ENCODE measurements around the gene SERPINB6.
"Not testable (repeated sequence)": the region's sequence is repeated elsewhere in the genome, so short reads cannot be mapped to it uniquely, and the experiment has no call there.

SERPINB6 gene

GRCh38 chr6:2942914-2943563 is 28.3 kb downstream of the SERPINB6 start:
- H3K4me3 ChIP-seq (ENCODE audit: low read depth, low read length): no peak overlapping the region
- H3K27me3 ChIP-seq (replicated peaks): no peaks in the 10 kb centered on the region
- H3K27ac ChIP-seq: no peak overlapping the region
- no peak for TF ChIP-seq CTCF (IDR thresholded peaks at IDR 0.05; ENCODE audit: low read depth, low read length, missing control alignments)
- no peak for DNase-seq
- H3K36me3 ChIP-seq (replicated peaks): peaks cover 13% of the 10 kb centered on the region
- in situ Hi-C loops (cut with HindIII; ENCODE audit: low pct_ligation_motif_present, low sequenced_read_pairs): no loop called here

GRCh38 chr6:2942116-2942515 is 29.3 kb downstream of the SERPINB6 start:
- H3K27me3 ChIP-seq (replicated peaks); DNase-seq; in situ Hi-C loops (cut with HindIII; ENCODE audit: low pct_ligation_motif_present, low sequenced_read_pairs); H3K4me3 ChIP-seq (ENCODE audit: low read depth, low read length); H3K36me3 ChIP-seq (replicated peaks); H3K27ac ChIP-seq: not testable (repeated sequence)

GRCh38 chr6:2940851-2941250 is 30.5 kb downstream of the SERPINB6 start:
- H3K27me3 ChIP-seq (replicated peaks): no peaks in the 10 kb centered on the region
- H3K4me3 ChIP-seq (ENCODE audit: low read depth, low read length): no peak overlapping the region
- H3K36me3 ChIP-seq (replicated peaks): no peaks in the 10 kb centered on the region
- no peak for DNase-seq
- TF ChIP-seq CTCF (IDR thresholded peaks at IDR 0.05; ENCODE audit: low read depth, low read length, missing control alignments): no peak
- no peak overlapping the region for H3K27ac ChIP-seq
- in situ Hi-C loops (cut with HindIII; ENCODE audit: low pct_ligation_motif_present, low sequenced_read_pairs): no loop called here

GRCh38 chr6:2940010-2940850 is 31.1 kb downstream of the SERPINB6 start:
- in situ Hi-C loops (cut with HindIII; ENCODE audit: low pct_ligation_motif_present, low sequenced_read_pairs): no loop called here
- H3K36me3 ChIP-seq (replicated peaks): no peaks in the 10 kb centered on the region
- H3K4me3 ChIP-seq (ENCODE audit: low read depth, low read length): no peak overlapping the region
- no peaks in the 10 kb centered on the region for H3K27me3 ChIP-seq (replicated peaks)
- no peak for DNase-seq
- no peak overlapping the region for H3K27ac ChIP-seq
- no peak for TF ChIP-seq CTCF (IDR thresholded peaks at IDR 0.05; ENCODE audit: low read depth, low read length, missing control alignments)

- no peaks in the 10 kb centered on the region for H3K27me3 ChIP-seq (replicated peaks)
- in situ Hi-C loops (cut with HindIII; ENCODE audit: low pct_ligation_motif_present, low sequenced_read_pairs): no loop called here
- DNase-seq: no peak
- no peak for TF ChIP-seq CTCF (IDR thresholded peaks at IDR 0.05; ENCODE audit: low read depth, low read length, missing control alignments)
- H3K36me3 ChIP-seq (replicated peaks): no peaks in the 10 kb centered on the region
- H3K27ac ChIP-seq: no peak overlapping the region
- no peak overlapping the region for H3K4me3 ChIP-seq (ENCODE audit: low read depth, low read length)
These were observed 31.9 kb downstream of the SERPINB6 start for GRCh38 chr6:2939315-2940009.

GRCh38 chr6:2938632-2939083 is 32.7 kb downstream of the SERPINB6 start:
- DNase-seq: no peak
- H3K27ac ChIP-seq: no peak overlapping the region
- in situ Hi-C loops (cut with HindIII; ENCODE audit: low pct_ligation_motif_present, low sequenced_read_pairs): no loop called here
- H3K36me3 ChIP-seq (replicated peaks): no peaks in the 10 kb centered on the region
- no peak overlapping the region for H3K4me3 ChIP-seq (ENCODE audit: low read depth, low read length)
- no peaks in the 10 kb centered on the region for H3K27me3 ChIP-seq (replicated peaks)
- TF ChIP-seq CTCF (IDR thresholded peaks at IDR 0.05; ENCODE audit: low read depth, low read length, missing control alignments): peak; percentile 32

Data from brain microvascular endothelial cell (primary cell).